MM.1S (cell line): ENCODE measurements around the gene TMEM250.

Experiments used
- DNase-seq: peaks from one replicate; pipeline ENCODE4 v3.0.0-alpha.2; 2015
- H2AFZ ChIP-seq: fragments of 300-600 bp; sonication (generic); 2 replicates; pipeline ENCODE4 v1.6.0; 2016; ENCODE audit warnings: antibody characterized with exemption, low read length
- H3F3A ChIP-seq: fragments of 300-600 bp; sonication (generic); 2 replicates; pipeline ENCODE4 v1.6.1; 2016; ENCODE audit warnings: mild to moderate bottlenecking, antibody characterized with exemption, low read length, moderate library complexity, mixed read lengths; ENCODE audit not compliant: insufficient read depth
- H3K27ac ChIP-seq: fragments of 300-600 bp; sonication (generic); 2 replicates; pipeline ENCODE4 v1.5.1; 2016; ENCODE audit warnings: mild to moderate bottlenecking, low read length
- H3K27me3 ChIP-seq: fragments of 300-600 bp; sonication (generic); replicated peaks from 2 replicates; pipeline ENCODE4 v1.6.0; 2016; ENCODE audit warnings: low read length; ENCODE audit not compliant: insufficient read depth
- H3K36me3 ChIP-seq: fragments of 300-600 bp; sonication (generic); replicated peaks from 2 replicates; pipeline ENCODE4 v1.6.1; 2016; ENCODE audit warnings: mild to moderate bottlenecking, low read length, mixed read lengths; ENCODE audit not compliant: insufficient read depth
- H3K4me1 ChIP-seq: fragments of 300-600 bp; sonication (generic); 2 replicates; pipeline ENCODE4 v1.6.1; 2016; ENCODE audit warnings: low read length, mixed read lengths
- H3K4me2 ChIP-seq: fragments of 300-600 bp; sonication (generic); 2 replicates; pipeline ENCODE4 v1.6.0; 2016; ENCODE audit warnings: low read depth, low read length
- H3K4me3 ChIP-seq: fragments of 300-600 bp; sonication (generic); 2 replicates; pipeline ENCODE4 v1.5.1; 2016; ENCODE audit warnings: low read length, mixed read lengths
- H3K79me2 ChIP-seq: fragments of 300-600 bp; sonication (generic); 2 replicates; pipeline ENCODE4 v1.6.1; 2016; ENCODE audit warnings: mixed run types, low read length, mixed read lengths
- H3K9ac ChIP-seq: fragments of 300-600 bp; sonication (generic); 2 replicates; pipeline ENCODE4 v1.6.1; 2016; ENCODE audit warnings: low read length, mixed read lengths
- H3K9me2 ChIP-seq: fragments of 300-600 bp; sonication (generic); replicated peaks from 2 replicates; pipeline ENCODE4 v1.6.1; 2016; ENCODE audit warnings: mild to moderate bottlenecking, low read length, mixed read lengths; ENCODE audit not compliant: insufficient read depth
- H3K9me3 ChIP-seq: fragments of 300-600 bp; sonication (generic); replicated peaks from 2 replicates; pipeline ENCODE4 v1.6.1; 2016; ENCODE audit warnings: mild to moderate bottlenecking, low read length, mixed read lengths; ENCODE audit not compliant: insufficient read depth
- H4K20me1 ChIP-seq: fragments of 300-600 bp; sonication (generic); 2 replicates; pipeline ENCODE4 v1.6.1; 2016; ENCODE audit warnings: mild to moderate bottlenecking, low read length, moderate library complexity, mixed read lengths; ENCODE audit not compliant: insufficient read depth
- CTCF ChIP-seq: fragments of 300-600 bp; sonication (generic); IDR thresholded peaks from 2 replicates; pipeline ENCODE4 v1.5.1; 2016; ENCODE audit warnings: antibody characterized with exemption, low read length, mixed read lengths
- EZH2 ChIP-seq: fragments of 300-600 bp; sonication (generic); optimal IDR thresholded peaks from 2 replicates; pipeline ENCODE3; 2017; ENCODE audit warnings: low read depth, mild to moderate bottlenecking, antibody characterized with exemption, low read length, mixed read lengths
- EZH2phosphoT487 ChIP-seq: fragments of 300-600 bp; sonication (generic); IDR thresholded peaks from 2 replicates; pipeline ENCODE4 v1.6.1; 2018; ENCODE audit warnings: antibody characterized with exemption, low read length

TMEM250 gene

GRCh38 chr9:136160381-136160841, 41.7 kb upstream of the TMEM250 start:
- H2AFZ ChIP-seq, result no peak overlapping the region
- H3K9ac ChIP-seq, result no peak overlapping the region
- no peaks in the 10 kb centered on the region for H3K4me1 ChIP-seq
- H3K79me2 ChIP-seq, result no peaks in the 10 kb centered on the region
- no peak for DNase-seq
- TF ChIP-seq CTCF (no peak), EZH2phosphoT487 (no peak), EZH2 (no peak)
- H3K4me3 ChIP-seq, result no peak overlapping the region
- H3K9me3 ChIP-seq, result no peaks in the 10 kb centered on the region
- no peaks in the 10 kb centered on the region for H3F3A ChIP-seq
- H3K9me2 ChIP-seq, result no peaks in the 10 kb centered on the region
- H3K27me3 ChIP-seq, result peaks cover 68% of the 10 kb centered on the region
- no peaks in the 10 kb centered on the region for H4K20me1 ChIP-seq
- no peaks in the 10 kb centered on the region for H3K36me3 ChIP-seq
- no peak overlapping the region for H3K4me2 ChIP-seq
- H3K27ac ChIP-seq, result no peak overlapping the region

GRCh38 chr9:136159851-136160250, 41.2 kb upstream of the TMEM250 start:
- H3K9ac ChIP-seq, result no peak overlapping the region
- H3K4me3 ChIP-seq, result no peak overlapping the region
- DNase-seq, result no peak
- no peaks in the 10 kb centered on the region for H3K36me3 ChIP-seq
- H3K9me3 ChIP-seq, result no peaks in the 10 kb centered on the region
- no peak overlapping the region for H2AFZ ChIP-seq
- no peak overlapping the region for H3K4me2 ChIP-seq
- H3K27ac ChIP-seq, result no peak overlapping the region
- no peaks in the 10 kb centered on the region for H3K9me2 ChIP-seq
- no peaks in the 10 kb centered on the region for H3F3A ChIP-seq
- H4K20me1 ChIP-seq, result no peaks in the 10 kb centered on the region
- no peaks in the 10 kb centered on the region for H3K79me2 ChIP-seq
- peaks cover 73% of the 10 kb centered on the region for H3K27me3 ChIP-seq
- H3K4me1 ChIP-seq, result no peaks in the 10 kb centered on the region
- TF ChIP-seq EZH2 (no peak), CTCF (no peak), EZH2phosphoT487 (no peak)

- Histone ChIP-seq H3K9me2 (no peaks in the 10 kb centered on the region), H3K4me1 (no peaks in the 10 kb centered on the region), H3K27ac (no peak overlapping the region), H3K9ac (no peak overlapping the region), H3K36me3 (no peaks in the 10 kb centered on the region), H3K9me3 (no peaks in the 10 kb centered on the region), H4K20me1 (no peaks in the 10 kb centered on the region), H3F3A (no peaks in the 10 kb centered on the region), H3K27me3 (peaks cover 89% of the 10 kb centered on the region), H3K4me3 (no peak overlapping the region), H2AFZ (no peak overlapping the region), H3K4me2 (no peak overlapping the region), H3K79me2 (no peaks in the 10 kb centered on the region)
- TF ChIP-seq EZH2phosphoT487, result no peak
- no peak for TF ChIP-seq EZH2
- TF ChIP-seq CTCF, result no peak
- no peak for DNase-seq
Observed at GRCh38 chr9:136157477-136158265, 39.0 kb upstream of the TMEM250 start.
